HG02973 (cell line): Measurements from ENCODE around the gene PLEK.

Source experiments
- ATAC-seq: cut with Tn5 transposase; IDR thresholded peaks from one replicate; pipeline ENCODE4 v1.9.1; 2021; ENCODE audit warnings: moderate library complexity; ENCODE audit not compliant: unreplicated experiment

PLEK gene

GRCh38 chr2:68414452-68414851 is 49.4 kb downstream of the PLEK start:
- ATAC-seq = no peak

GRCh38 chr2:68414876-68415275 is 49.8 kb downstream of the PLEK start:
- ATAC-seq = no peak

- no peak for ATAC-seq
These were observed 50.4 kb downstream of the PLEK start for GRCh38 chr2:68415521-68415920.

- ATAC-seq = no peak
These were observed 51.1 kb downstream of the PLEK start for GRCh38 chr2:68416081-68416675.

- no peak for ATAC-seq
These were observed 52.8 kb downstream of the PLEK start for GRCh38 chr2:68417926-68418325.

GRCh38 chr2:68418419-68418818 is 53.3 kb downstream of the PLEK start:
- no peak for ATAC-seq

GRCh38 chr2:68418855-68419254 is 53.8 kb downstream of the PLEK start:
- ATAC-seq = no peak

GRCh38 chr2:68420254-68420910 is 55.3 kb downstream of the PLEK start:
- no peak for ATAC-seq

- ATAC-seq = peak; percentile 82
These were observed 59.0 kb downstream of the PLEK start for GRCh38 chr2:68423966-68424650.

GRCh38 chr2:68425503-68425902 is 60.4 kb downstream of the PLEK start:
- ATAC-seq = no peak

GRCh38 chr2:68426446-68426845 is 61.4 kb downstream of the PLEK start:
- ATAC-seq = no peak

- ATAC-seq = no peak
These were observed 61.9 kb downstream of the PLEK start for GRCh38 chr2:68426848-68427579.

GRCh38 chr2:68428126-68428525 is 63.0 kb downstream of the PLEK start:
- ATAC-seq = no peak

GRCh38 chr2:68428746-68429145 is 63.7 kb downstream of the PLEK start:
- no peak for ATAC-seq

GRCh38 chr2:68429311-68429826 is 64.3 kb downstream of the PLEK start:
- no peak for ATAC-seq

GRCh38 chr2:68431316-68431972 is 66.4 kb downstream of the PLEK start:
- ATAC-seq = no peak

GRCh38 chr2:68432696-68433658 is 67.9 kb downstream of the PLEK start:
- no peak for ATAC-seq

- no peak for ATAC-seq
These were observed 69.9 kb downstream of the PLEK start for GRCh38 chr2:68434981-68435380.

GRCh38 chr2:68435615-68436014 is 70.5 kb downstream of the PLEK start:
- ATAC-seq = no peak

GRCh38 chr2:68436270-68436669 is 71.2 kb downstream of the PLEK start:
- no peak for ATAC-seq
